Chondrocyte (in vitro differentiated cells): ENCODE results near the gene RARA. TPM values are rescaled to one million over a fixed set of nuclear protein-coding genes. Genes with fewer than 3 reads are reported as not detected.

Source experiments
- DNase-seq: peaks from one replicate; pipeline ENCODE4 v3.0.0; 2021; ENCODE audit warnings: mixed read lengths, low spot score
- H3K27ac Mint-ChIP-seq: one replicate; pipeline ENCODE4 v1.8.0; 2021; ENCODE audit warnings: mild to moderate bottlenecking, moderate library complexity, mixed read lengths; ENCODE audit not compliant: unreplicated experiment
- H3K27me3 Mint-ChIP-seq: 2 replicates; pipeline ENCODE4 v1.8.0; 2021; ENCODE audit warnings: low read depth, mixed read lengths
- H3K36me3 Mint-ChIP-seq: 2 replicates; pipeline ENCODE4 v1.8.0; 2021; ENCODE audit warnings: low read depth, mixed read lengths
- H3K4me1 Mint-ChIP-seq: 2 replicates; pipeline ENCODE4 v1.8.0; 2021; ENCODE audit warnings: low read depth, mild to moderate bottlenecking, mixed read lengths
- H3K4me3 Mint-ChIP-seq: one replicate; pipeline ENCODE4 v1.8.0; 2021; ENCODE audit warnings: mild to moderate bottlenecking, moderate library complexity, mixed read lengths; ENCODE audit not compliant: unreplicated experiment
- H3K9me3 Mint-ChIP-seq: 2 replicates; pipeline ENCODE4 v1.8.0; 2021; ENCODE audit warnings: low read depth, mixed read lengths
- CTCF ChIP-seq: fragments of 200-600 bp; sonication (generic); IDR thresholded peaks from 2 replicates; pipeline ENCODE4 v1.5.0; 2021; ENCODE audit warnings: antibody characterized with exemption, mild to moderate bottlenecking, moderate library complexity
- total RNA-seq: library from RNA; stranded (reverse); gene quantifications from 3 replicates; pipeline ENCODE4 v1.2.1, GENCODE V29; 2021

The RARA gene
- total RNA-seq, 1 donor from 2014 or later = 59.2 TPM

GRCh38 chr17:40321524-40321929 is 12.5 kb downstream of the RARA start:
- Mint-ChIP-seq H3K4me3 (peak overlapping the region; percentile 95), H3K27ac (peak overlapping the region; percentile 99)

GRCh38 chr17:40321961-40322357 is 13.0 kb downstream of the RARA start:
- Mint-ChIP-seq H3K36me3 (no peaks in the 10 kb centered on the region), H3K27ac (peak overlapping the region; percentile 99), H3K4me1 (peaks cover 86% of the 10 kb centered on the region), H3K4me3 (peak overlapping the region; percentile 95), H3K9me3 (no peaks in the 10 kb centered on the region), H3K27me3 (no peaks in the 10 kb centered on the region)
- peak; percentile 52 for DNase-seq
- no peak for TF ChIP-seq CTCF

More at GRCh38 chr17:40321524-40321929, 12.5 kb downstream of the RARA start:
- peaks cover 84% of the 10 kb centered on the region for H3K4me1 Mint-ChIP-seq
- DNase-seq = peak; percentile 83
- no peak for TF ChIP-seq CTCF
- H3K9me3 Mint-ChIP-seq = no peaks in the 10 kb centered on the region
- H3K36me3 Mint-ChIP-seq = no peaks in the 10 kb centered on the region
- no peaks in the 10 kb centered on the region for H3K27me3 Mint-ChIP-seq

- peak; percentile 90 for DNase-seq
Measured at GRCh38 chr17:40322358-40323315, 13.7 kb downstream of the RARA start.

GRCh38 chr17:40323391-40324381 is 14.7 kb downstream of the RARA start:
- Mint-ChIP-seq H3K27me3 (no peaks in the 10 kb centered on the region), H3K9me3 (no peaks in the 10 kb centered on the region), H3K4me3 (peak overlapping the region; percentile 49), H3K27ac (peak overlapping the region; percentile 99), H3K36me3 (no peaks in the 10 kb centered on the region), H3K4me1 (peaks cover 94% of the 10 kb centered on the region)
- no peak for TF ChIP-seq CTCF
- peak; percentile 60 for DNase-seq

More at GRCh38 chr17:40322358-40323315, 13.7 kb downstream of the RARA start:
- no peaks in the 10 kb centered on the region for H3K36me3 Mint-ChIP-seq
- H3K4me1 Mint-ChIP-seq = peaks cover 86% of the 10 kb centered on the region
- H3K4me3 Mint-ChIP-seq = peak overlapping the region; percentile 95
- H3K27me3 Mint-ChIP-seq = no peaks in the 10 kb centered on the region
- peak overlapping the region; percentile 99 for H3K27ac Mint-ChIP-seq
- no peak for TF ChIP-seq CTCF
- no peaks in the 10 kb centered on the region for H3K9me3 Mint-ChIP-seq
